ENCODE results near the gene MRPL22.
"Not testable (repeated sequence)": the region's sequence is repeated elsewhere in the genome, so short reads cannot be mapped to it uniquely, and the experiment has no call there.

The MRPL22 gene

DNA sequence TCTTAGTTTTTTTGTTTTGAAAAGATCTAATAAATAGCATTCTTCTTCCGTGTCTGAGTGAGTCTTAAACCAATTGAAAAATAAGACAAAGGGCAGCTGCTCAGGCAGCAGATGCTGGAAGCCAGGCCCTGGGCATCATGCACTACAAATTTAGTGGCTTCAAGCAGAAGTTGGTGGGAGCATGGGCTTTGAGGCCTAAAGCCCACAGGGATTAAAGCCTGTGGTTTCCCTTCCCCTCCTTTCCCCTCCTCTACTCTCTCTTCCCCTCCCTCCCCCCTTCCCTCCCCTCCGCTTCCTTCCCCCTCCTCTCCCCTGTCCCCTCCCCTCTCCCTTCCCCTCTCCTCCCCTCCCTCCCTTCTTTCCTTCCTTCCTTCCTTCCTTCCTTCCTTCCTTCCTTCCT is 52.6 kb downstream of the MRPL22 start:
- no peak for DNase-seq (ENCODE audit: low read depth in 2 of 2)

DNA sequence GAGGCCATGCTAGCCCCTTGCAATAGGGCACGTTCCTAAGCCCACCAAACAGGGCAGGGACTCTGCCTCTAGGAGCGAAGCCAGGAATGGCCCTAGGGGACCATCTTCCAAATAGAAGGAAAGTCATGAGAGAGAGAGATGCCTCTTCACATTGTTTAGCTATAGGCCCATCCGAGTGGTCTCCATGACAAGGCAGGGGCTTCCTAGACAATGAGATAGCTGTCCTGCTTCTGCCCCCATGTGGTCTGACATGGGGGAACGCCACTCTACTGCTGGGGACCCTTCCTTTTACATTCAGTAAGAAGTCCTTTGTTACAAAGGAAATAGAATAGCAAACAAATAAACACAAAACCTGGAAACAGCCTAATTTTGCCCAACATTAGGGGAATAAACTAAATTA is 54.8 kb downstream of the MRPL22 start:
- no peak for DNase-seq (ENCODE audit: low read depth in 2 of 2)

DNA sequence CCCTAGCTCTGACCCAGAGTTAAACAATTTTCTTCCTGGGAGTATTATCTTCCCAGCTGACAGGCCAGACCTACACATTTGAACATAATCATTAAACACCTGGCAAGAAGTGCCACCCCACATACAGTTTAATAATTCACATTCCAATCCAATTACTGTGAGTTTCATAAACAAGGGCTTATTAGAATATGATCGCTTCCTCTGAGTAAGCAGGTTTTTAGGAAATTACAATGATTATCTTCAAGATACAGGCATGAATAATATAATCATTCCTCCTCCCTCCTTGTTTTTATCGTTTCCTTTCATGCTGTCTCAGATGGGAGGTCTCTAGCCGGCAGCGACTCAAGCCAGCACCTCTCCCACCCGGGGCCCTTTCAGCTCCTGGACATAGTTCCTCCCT is 56.9 kb downstream of the MRPL22 start:
- DNase-seq (ENCODE audit: low read depth in 2 of 2), result no peak

DNA sequence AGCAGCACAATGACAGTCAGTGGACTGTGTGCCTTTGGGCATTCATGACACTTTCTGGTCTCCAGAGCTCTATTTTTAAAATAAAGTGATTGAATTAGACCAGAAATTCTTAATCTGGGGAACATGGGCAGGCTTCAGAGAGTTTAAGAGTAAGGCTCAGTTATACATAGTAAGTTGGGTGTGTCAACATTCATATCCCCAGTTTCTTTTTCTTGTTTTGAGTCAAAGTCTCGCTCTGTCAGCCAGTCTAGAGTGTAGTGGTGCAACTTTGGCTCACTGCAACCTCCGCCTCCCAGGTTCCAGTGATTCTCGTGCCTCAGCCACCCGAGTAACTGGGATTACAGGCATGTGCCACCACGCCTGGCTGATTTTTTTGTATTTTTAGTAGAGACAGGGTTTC is 59.0 kb downstream of the MRPL22 start:
- no peak for DNase-seq (ENCODE audit: low read depth in 2 of 2)

DNA sequence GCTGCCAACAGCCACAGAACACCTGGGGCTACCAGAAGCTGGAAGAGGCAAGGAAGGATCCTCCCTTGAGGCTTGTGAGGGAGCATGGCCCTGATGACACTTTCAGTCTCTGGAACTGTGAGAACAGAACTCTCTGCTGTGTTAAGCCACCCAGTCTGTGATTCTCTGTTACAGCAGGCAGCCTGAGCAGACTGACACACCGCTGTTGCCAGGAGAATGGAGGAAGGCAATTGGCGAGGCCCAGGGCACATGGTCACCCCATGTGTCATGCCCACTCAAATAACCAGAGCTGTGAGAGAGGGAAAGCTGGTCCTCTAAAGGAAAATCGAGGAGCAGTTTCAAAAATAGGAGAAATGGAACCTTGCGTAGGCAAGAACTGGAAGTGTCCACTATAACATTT is 60.6 kb downstream of the MRPL22 start:
- no peak for DNase-seq (ENCODE audit: low read depth in 2 of 2)

DNA sequence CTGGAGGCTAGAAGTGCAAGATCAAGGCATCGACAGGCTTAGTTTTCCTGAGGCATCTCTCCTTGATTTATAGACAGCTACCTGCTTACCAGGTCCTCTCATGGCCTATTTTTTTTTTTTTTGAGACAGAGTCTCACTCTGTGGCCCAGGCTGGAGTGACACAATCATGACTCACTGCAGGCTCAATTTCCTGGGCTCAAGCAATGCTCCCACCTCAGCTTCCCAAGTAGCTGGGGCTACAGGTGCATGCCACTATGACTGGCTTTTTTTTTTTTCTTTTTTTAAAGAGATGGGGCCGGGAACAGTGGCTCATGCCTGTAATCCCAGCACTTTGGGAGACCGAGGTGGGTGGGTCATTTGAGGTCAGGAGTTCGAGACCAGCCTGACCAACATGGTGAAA is 61.8 kb downstream of the MRPL22 start:
- DNase-seq (ENCODE audit: low read depth in 2 of 2), result not testable (repeated sequence)

DNA sequence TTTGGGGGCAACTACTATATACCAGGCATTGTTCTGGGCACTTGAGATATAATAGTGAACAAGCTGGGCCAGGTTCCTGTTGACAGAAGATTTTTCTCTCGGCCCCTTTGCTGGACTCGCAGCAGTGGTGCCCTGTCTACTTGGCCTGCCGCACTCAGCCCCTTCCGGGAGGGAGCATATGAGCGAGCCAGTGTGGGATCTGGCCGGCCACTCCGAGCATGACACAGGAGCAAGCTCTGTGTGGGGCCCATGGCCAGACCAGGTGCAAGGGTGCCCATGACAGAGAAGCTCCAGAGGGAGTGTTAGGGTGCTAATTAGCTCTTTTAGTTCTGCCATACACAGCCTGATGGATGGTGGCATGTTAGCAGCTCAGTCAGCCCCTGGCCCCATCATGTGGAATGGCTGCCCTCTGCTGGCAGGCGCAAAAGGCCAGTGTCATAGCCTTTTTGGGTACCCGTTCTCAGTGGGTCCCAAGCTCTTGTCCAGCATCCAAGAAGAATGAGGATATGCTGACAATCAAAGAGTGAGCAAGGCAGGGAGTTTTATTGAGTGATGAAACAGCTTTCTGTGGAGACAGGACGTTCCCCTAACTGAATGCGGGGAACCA is 63.4 kb downstream of the MRPL22 start:
- peak in 1 of 2 donors; percentile 1 for DNase-seq (ENCODE audit: low read depth in 2 of 2)

DNA sequence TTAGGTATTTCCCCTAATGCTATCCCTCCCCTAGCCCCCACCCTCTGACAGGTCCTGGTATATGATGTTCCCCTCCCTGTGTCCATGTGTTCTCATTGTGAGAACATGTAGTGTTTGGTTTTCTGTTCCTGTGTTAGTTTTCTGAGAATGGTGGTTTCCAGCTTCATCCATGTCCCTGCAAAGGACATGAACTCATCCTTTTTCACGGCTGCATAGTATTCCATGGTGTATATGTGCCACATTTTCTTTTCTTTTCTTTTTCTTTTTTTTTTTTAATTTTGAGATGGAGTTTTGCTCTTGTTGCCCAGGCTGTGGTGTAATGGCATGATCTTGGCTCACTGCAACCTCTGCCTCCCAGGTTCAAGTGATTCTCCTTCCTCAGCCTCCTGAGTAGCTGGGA is 65.4 kb downstream of the MRPL22 start:
- not testable (repeated sequence) for DNase-seq (ENCODE audit: low read depth in 2 of 2)

DNA sequence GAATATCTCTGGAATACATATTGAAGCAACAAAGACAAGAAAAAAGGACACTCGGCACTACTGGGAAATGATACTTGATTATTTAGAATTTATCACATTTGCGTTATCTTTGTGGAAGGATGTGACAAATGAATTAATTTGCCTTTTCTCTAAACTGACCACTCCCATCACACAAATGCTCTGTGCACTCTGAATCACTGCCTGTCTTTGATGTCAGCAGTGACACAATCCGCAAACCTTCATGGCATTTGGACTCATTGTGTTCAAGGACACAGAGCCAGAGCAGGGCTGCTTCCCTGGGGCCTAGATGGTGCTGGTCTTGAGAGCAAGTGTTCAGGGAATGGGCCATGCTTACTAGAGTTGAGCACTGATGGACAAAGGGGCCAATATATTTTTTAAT is 67.8 kb downstream of the MRPL22 start:
- DNase-seq (ENCODE audit: low read depth in 2 of 2), result no peak

DNA sequence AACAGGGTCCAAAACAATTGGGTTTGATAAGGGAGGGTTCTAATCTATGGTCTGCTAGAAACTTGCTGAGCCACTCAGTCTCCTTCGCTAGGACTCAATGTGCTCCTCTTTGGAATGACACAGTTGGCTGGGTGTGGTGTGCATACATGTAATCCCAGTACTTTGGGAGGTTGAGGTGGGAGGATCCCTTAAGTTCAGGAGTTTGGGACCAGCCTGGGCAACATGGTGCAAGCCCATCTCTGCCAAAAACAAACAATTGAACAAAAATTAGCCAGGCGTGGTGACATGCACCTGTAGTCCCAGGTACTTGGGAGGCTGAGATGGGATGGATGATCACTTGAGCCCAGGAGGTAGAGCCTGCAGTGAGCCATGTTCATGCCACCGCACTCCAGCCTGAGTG is 70.0 kb downstream of the MRPL22 start:
- no peak for DNase-seq (ENCODE audit: low read depth in 2 of 2)

DNA sequence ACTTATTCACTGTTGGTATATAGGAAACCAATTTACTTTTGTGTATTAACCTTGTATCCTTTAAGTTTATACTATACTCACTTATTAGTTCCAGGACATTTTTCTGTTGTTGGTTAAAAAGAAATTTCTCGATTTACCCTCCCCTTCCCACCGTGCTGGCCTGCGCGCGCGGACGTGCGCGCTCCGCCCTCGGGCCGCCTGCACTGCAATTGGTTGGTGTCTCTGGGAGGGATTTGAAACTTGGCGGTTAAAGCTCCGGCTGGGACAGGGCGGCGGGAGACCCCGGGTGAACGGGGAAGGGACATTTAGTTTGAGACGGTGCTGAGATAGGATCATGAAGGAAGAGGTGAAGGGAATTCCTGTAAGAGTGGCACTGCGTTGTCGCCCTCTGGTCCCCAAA is 72.7 kb downstream of the MRPL22 start, which contains the start of gene KIF4B:
Gene KIF4B (plus strand): TSS at position 230 of the 400 bp plus-strand sequence. CDS start 105 bp downstream, at position 335.
- no peak for DNase-seq (ENCODE audit: low read depth in 2 of 2)

DNA sequence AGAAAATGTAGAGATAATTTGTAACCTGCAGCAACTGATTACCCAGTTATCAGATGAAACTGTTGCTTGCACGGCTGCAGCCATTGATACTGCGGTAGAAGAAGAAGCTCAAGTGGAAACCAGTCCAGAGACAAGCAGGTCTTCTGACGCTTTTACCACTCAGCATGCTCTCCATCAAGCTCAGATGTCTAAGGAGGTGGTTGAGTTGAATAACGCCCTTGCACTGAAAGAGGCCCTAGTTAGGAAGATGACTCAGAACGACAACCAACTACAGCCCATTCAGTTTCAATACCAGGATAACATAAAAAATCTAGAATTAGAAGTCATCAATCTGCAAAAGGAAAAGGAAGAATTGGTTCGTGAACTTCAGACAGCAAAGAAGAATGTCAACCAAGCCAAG is 74.4 kb downstream of the MRPL22 start:
- DNase-seq (ENCODE audit: low read depth in 2 of 2), result no peak

DNA sequence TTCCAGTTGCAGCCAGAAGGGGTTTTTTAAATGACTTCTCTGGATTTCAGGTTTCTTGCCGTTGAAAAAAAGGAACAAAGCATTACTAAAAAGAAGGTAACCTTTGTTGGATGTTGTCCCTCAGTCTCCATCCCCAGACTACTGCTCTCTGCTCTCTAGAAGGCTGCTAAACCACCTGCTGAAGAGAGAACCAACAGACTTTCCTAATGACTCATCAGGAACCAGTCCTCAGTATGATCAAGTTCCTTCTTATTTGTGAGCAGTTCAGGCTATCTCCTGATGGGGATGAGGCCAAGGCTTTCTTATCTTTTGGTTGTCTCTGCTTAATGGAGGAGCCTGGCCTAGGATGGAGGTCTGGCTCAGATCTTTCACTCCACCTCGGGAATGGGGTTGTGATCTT is 76.7 kb downstream of the MRPL22 start:
- no peak for DNase-seq (ENCODE audit: low read depth in 2 of 2)
